ENCODE results near the gene STIM1.
"Not testable (repeated sequence)": the region's sequence is repeated elsewhere in the genome, so short reads cannot be mapped to it uniquely, and the experiment has no call there.

The STIM1 gene

GRCh38 chr11:3854977-3855807 is at the start of gene STIM1:
STIM1 (plus strand) TSS chr11:3855664; CDS start chr11:3856271, 607 bp downstream.
- DNase-seq (ENCODE audit: low read depth in 2 of 2) = peak; percentile 94 to 96

GRCh38 chr11:3807909-3808860 is 47.3 kb upstream of the STIM1 start, which contains the start of gene PGAP2:
PGAP2 (plus strand) TSS chr11:3808560; CDS start chr11:3811260, 2,700 bp downstream.
- no peak for DNase-seq (ENCODE audit: low read depth in 2 of 2)

- DNase-seq (ENCODE audit: low read depth in 2 of 2) = no peak
These were observed 46.4 kb upstream of the STIM1 start for GRCh38 chr11:3808861-3809623.

- DNase-seq (ENCODE audit: low read depth in 2 of 2) = no peak
These were observed 45.9 kb upstream of the STIM1 start for GRCh38 chr11:3809624-3809928.

- DNase-seq (ENCODE audit: low read depth in 2 of 2) = no peak
These were observed 45.0 kb upstream of the STIM1 start for GRCh38 chr11:3810446-3810845.

- DNase-seq (ENCODE audit: low read depth in 2 of 2) = no peak
These were observed 44.5 kb upstream of the STIM1 start for GRCh38 chr11:3810951-3811350.

GRCh38 chr11:3814832-3815231 is 40.6 kb upstream of the STIM1 start:
- not testable (repeated sequence) for DNase-seq (ENCODE audit: low read depth in 2 of 2)

GRCh38 chr11:3815845-3816244 is 39.6 kb upstream of the STIM1 start:
- no peak for DNase-seq (ENCODE audit: low read depth in 2 of 2)

- no peak for DNase-seq (ENCODE audit: low read depth in 2 of 2)
These were observed 38.8 kb upstream of the STIM1 start for GRCh38 chr11:3816673-3817072.

- no peak for DNase-seq (ENCODE audit: low read depth in 2 of 2)
These were observed 38.2 kb upstream of the STIM1 start for GRCh38 chr11:3817181-3817800.

GRCh38 chr11:3820971-3821370 is 34.5 kb upstream of the STIM1 start:
- DNase-seq (ENCODE audit: low read depth in 2 of 2) = no peak

GRCh38 chr11:3822312-3822711 is 33.2 kb upstream of the STIM1 start:
- no peak for DNase-seq (ENCODE audit: low read depth in 2 of 2)

- no peak for DNase-seq (ENCODE audit: low read depth in 2 of 2)
These were observed 32.2 kb upstream of the STIM1 start for GRCh38 chr11:3823303-3823702.

- DNase-seq (ENCODE audit: low read depth in 2 of 2) = no peak
These were observed 31.5 kb upstream of the STIM1 start for GRCh38 chr11:3823762-3824506.

- peak; percentile 51 to 71 for DNase-seq (ENCODE audit: low read depth in 2 of 2)
These were observed 30.6 kb upstream of the STIM1 start for GRCh38 chr11:3824714-3825472.

GRCh38 chr11:3825473-3826154 is 29.9 kb upstream of the STIM1 start:
- no peak for DNase-seq (ENCODE audit: low read depth in 2 of 2)

GRCh38 chr11:3826721-3827120 is 28.7 kb upstream of the STIM1 start:
- no peak for DNase-seq (ENCODE audit: low read depth in 2 of 2)

GRCh38 chr11:3827434-3828186 is 27.9 kb upstream of the STIM1 start:
- no peak for DNase-seq (ENCODE audit: low read depth in 2 of 2)

GRCh38 chr11:3830088-3830487 is 25.4 kb upstream of the STIM1 start:
- DNase-seq (ENCODE audit: low read depth in 2 of 2) = no peak

All from stimulated activated CD8-positive, alpha-beta memory T cell treated with anti-CD3 and anti-CD28 coated beads, Interleukin-15, amount 100 ng/mL, for 4 hours (primary cell).